NCI-H1417 (cell line): Measurements from ENCODE around the gene TXNDC2.
"Not testable (repeated sequence)": the region's sequence is repeated elsewhere in the genome, so short reads cannot be mapped to it uniquely, and the experiment has no call there.

Experiments used
- DNase-seq, 3 experiments: peaks; one replicate each; lab custom pipeline; 2025; lab: John Stamatoyannopoulos, UW

Gene TXNDC2

GRCh38 chr18:9884532-9885140 is 1.1 kb upstream of the TXNDC2 start:
- DNase-seq = no peak

GRCh38 chr18:9886005-9886348 is 204 bp downstream of the TXNDC2 start:
- no peak for DNase-seq

- no peak for DNase-seq
These were observed 2.2 kb downstream of the TXNDC2 start for GRCh38 chr18:9887992-9888391.

- no peak for DNase-seq
These were observed 4.4 kb downstream of the TXNDC2 start for GRCh38 chr18:9890196-9890595.

- DNase-seq = no peak
These were observed 5.2 kb downstream of the TXNDC2 start for GRCh38 chr18:9890957-9891356.

GRCh38 chr18:9891515-9891914 is 5.7 kb downstream of the TXNDC2 start:
- DNase-seq = not testable (repeated sequence)

GRCh38 chr18:9894454-9895068 is 8.8 kb downstream of the TXNDC2 start:
- no peak for DNase-seq

- no peak for DNase-seq
These were observed 11.4 kb downstream of the TXNDC2 start for GRCh38 chr18:9897129-9897528.

GRCh38 chr18:9897787-9898291 is 12.1 kb downstream of the TXNDC2 start:
- DNase-seq = not testable (repeated sequence)

- DNase-seq = peak in 2 of 3 experiments; percentile 9 to 77
These were observed 13.2 kb downstream of the TXNDC2 start for GRCh38 chr18:9898792-9899549.

GRCh38 chr18:9899550-9899930 is 13.8 kb downstream of the TXNDC2 start:
- not testable (repeated sequence) for DNase-seq

- no peak for DNase-seq
These were observed 14.9 kb downstream of the TXNDC2 start for GRCh38 chr18:9900699-9901098.

GRCh38 chr18:9901377-9901776 is 15.6 kb downstream of the TXNDC2 start:
- no peak for DNase-seq

GRCh38 chr18:9902264-9902663 is 16.5 kb downstream of the TXNDC2 start:
- DNase-seq = not testable (repeated sequence)

- DNase-seq = no peak
These were observed 17.1 kb downstream of the TXNDC2 start for GRCh38 chr18:9902832-9903231.

- DNase-seq = peak in 1 of 3 experiments; percentile 9
These were observed 19.7 kb downstream of the TXNDC2 start for GRCh38 chr18:9905401-9905922.

- no peak for DNase-seq
These were observed 20.7 kb downstream of the TXNDC2 start for GRCh38 chr18:9906481-9906880.

GRCh38 chr18:9907867-9908266 is 22.1 kb downstream of the TXNDC2 start:
- DNase-seq = peak in 1 of 3 experiments; percentile 7

- DNase-seq = no peak
These were observed 24.3 kb downstream of the TXNDC2 start for GRCh38 chr18:9910071-9910470.

- DNase-seq = no peak
These were observed 24.9 kb downstream of the TXNDC2 start for GRCh38 chr18:9910661-9911060.

GRCh38 chr18:9911226-9911625 is 25.5 kb downstream of the TXNDC2 start:
- DNase-seq = no peak

GRCh38 chr18:9912285-9912684 is 26.5 kb downstream of the TXNDC2 start:
- not testable (repeated sequence) for DNase-seq

- no peak for DNase-seq
These were observed 27.4 kb downstream of the TXNDC2 start for GRCh38 chr18:9913151-9913525.
